ENCODE results near the gene MOSPD3. TPM values are rescaled to one million over a fixed set of nuclear protein-coding genes. Genes with fewer than 3 reads are reported as not detected.

The MOSPD3 gene
- total and polyA plus RNA-seq, 2 donors (not counting 3 experiments of a cell fraction or from before 2014, with no cell fraction given): 24.4 to 40.7 TPM

DNA sequence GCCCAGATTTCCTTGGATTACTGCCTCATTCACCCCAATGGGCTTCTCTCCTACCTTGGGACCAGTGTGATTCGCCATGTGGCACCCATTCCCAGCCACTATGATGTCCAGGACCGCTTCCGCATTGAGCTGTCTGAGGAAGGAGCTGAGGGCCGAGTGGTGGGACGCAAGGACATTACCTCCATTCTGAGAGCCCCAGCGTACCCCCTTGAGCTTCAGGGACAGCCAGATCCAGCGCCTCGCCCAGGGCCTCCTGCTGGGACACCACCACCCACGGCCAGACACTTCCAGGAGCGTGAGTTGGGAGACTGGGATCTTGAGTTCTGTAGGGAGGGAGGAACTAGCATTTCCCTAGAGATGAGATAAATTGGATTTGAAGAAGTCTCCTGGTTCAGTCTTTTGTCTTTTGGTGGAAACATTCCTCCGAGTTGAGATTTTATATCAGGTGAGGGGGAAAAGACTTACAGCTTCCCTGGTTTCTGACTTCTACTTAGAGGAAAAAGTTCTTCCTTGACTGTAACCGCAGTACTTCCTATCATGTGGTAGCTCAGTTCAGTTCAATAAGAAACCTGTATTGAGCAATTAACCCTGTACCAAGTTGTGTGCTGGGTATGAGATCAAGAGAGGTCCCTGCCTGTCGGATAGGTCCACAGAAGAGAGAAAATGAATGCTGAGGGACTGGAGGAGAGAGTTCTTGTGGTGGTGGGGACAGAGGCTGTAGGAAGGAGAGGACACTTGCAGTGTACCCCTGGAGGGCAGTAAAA, 1.3 kb downstream of the MOSPD3 start:
- Histone ChIP-seq H3K27ac (ENCODE audit: insufficient read depth, low read depth, low read length) (no peak overlapping the region), H3K4me3 (replicated peaks in 1 of 3; ENCODE audit: insufficient read depth in 1 of 3, low read depth in 1 of 3, low read length in 3 of 3) (no peak overlapping the region), H3K4me1 (ENCODE audit: control insufficient read depth, extremely low read depth, insufficient read depth, low read length) (peaks cover 9% of the 10 kb centered on the region), H2AFZ (ENCODE audit: low read depth, low read length) (no peak overlapping the region), H3K36me3 (ENCODE audit: control insufficient read depth in 2 of 2, extremely low read depth in 1 of 2, insufficient read depth in 2 of 2, low read length in 2 of 2) (no peaks in the 10 kb centered on the region), H3K9me3 (replicated peaks; ENCODE audit: control insufficient read depth, insufficient read depth, low read length) (no peaks in the 10 kb centered on the region), H3K79me2 (ENCODE audit: control insufficient read depth, insufficient read depth, low read length) (no peaks in the 10 kb centered on the region), H3K4me2 (ENCODE audit: insufficient read depth, low read length) (peak overlapping the region; percentile 61), H3K9me1 (replicated peaks; ENCODE audit: control insufficient read depth, extremely low read depth, insufficient read depth, low read length) (no peaks in the 10 kb centered on the region), H3K27me3 (ENCODE audit: control insufficient read depth in 2 of 2, insufficient read depth in 2 of 2, low read length in 2 of 2) (no peaks in the 10 kb centered on the region), H3K9ac (replicated peaks; ENCODE audit: extremely low read depth, insufficient read depth, low read length) (no peak overlapping the region), H4K20me1 (replicated peaks; ENCODE audit: control insufficient read depth, extremely low read depth, insufficient read depth, low read length) (no peaks in the 10 kb centered on the region)
- BruUV-seq (replicated peaks): no TSS peak
- ChIA-PET CTCF (interaction anchor here (0.6 to 3.6 kb wide), 16 partner anchors 9 to 112 kb away, joined by 3 to 21 read pairs (median 6); partner anchors contain the start of genes FBXO24, GNB2, LRCH4 and POP7), POLR2A (interaction anchor here (1.8 kb wide), 1 partner anchor 185 kb away, joined by 10 read pairs; the partner anchor contains the start of gene ZCWPW1)
- intact Hi-C loops (cut with micrococcal nuclease) (loop anchor here (2.0 kb wide), 1 partner anchor 75 kb away; the partner anchor contains the start of gene AGFG2), dilution Hi-C loops (cut with MboI; ENCODE audit: extremely low pct_ligation_motif_present, low sequenced_read_pairs) (no loop called here)
- DNase-seq (ENCODE audit: low read depth, low spot score): no peak
- FAIRE-seq: no peak
- TF ChIP-seq JUN (IDR thresholded peaks at IDR 0.05; ENCODE audit: borderline replicate concordance, insufficient read depth, insufficient read length, low read depth) (no peak), FOS (IDR thresholded peaks at IDR 0.05; ENCODE audit: borderline replicate concordance, insufficient read depth, low read length) (no peak), POLR2AphosphoS5 (IDR thresholded peaks at IDR 0.05; ENCODE audit: insufficient read depth, low read depth, low read length) (no peak), GATA2 (IDR thresholded peaks at IDR 0.05; ENCODE audit: insufficient read depth, insufficient read length, low read depth, low read length) (no peak)
- TF ChIP-seq, protein P1, sequence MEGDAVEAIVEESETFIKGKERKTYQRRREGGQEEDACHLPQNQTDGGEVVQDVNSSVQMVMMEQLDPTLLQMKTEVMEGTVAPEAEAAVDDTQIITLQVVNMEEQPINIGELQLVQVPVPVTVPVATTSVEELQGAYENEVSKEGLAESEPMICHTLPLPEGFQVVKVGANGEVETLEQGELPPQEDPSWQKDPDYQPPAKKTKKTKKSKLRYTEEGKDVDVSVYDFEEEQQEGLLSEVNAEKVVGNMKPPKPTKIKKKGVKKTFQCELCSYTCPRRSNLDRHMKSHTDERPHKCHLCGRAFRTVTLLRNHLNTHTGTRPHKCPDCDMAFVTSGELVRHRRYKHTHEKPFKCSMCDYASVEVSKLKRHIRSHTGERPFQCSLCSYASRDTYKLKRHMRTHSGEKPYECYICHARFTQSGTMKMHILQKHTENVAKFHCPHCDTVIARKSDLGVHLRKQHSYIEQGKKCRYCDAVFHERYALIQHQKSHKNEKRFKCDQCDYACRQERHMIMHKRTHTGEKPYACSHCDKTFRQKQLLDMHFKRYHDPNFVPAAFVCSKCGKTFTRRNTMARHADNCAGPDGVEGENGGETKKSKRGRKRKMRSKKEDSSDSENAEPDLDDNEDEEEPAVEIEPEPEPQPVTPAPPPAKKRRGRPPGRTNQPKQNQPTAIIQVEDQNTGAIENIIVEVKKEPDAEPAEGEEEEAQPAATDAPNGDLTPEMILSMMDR (IDR thresholded peaks at IDR 0.05; ENCODE audit: extremely low read depth in 1 of 2, insufficient read depth in 1 of 2, low read depth in 1 of 2, low read length in 2 of 2): no peak

Measured in endothelial cell of umbilical vein (primary cell).